ENCODE data around the gene ENAM.

DNA sequence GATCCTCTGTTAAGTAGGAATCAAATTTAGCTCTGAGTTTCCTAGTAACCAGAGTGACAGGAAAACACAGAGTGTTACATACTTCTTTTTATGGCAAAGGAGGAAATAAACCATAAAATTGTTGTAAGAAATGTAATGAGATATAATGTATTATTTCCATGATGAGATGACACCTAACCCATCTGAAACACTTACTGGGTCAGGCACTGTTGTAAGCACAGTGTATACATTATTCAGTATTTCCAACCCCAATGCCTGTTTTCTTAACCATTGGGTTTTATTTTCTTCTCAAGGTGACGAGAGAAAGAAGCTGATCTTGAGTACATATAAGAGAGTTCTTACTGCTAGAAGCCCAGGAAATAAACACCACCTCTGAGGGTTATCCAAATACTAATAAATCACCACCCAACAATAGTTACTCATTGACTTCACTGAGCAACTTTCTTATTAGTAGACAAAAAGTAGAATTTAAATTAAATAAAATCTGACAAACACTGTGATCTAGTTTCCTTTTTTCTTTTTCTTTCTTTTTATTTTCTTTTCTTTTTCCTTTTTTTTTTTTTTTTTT, 4.2 kb upstream of the ENAM start:
- TF ChIP-seq, protein P1, sequence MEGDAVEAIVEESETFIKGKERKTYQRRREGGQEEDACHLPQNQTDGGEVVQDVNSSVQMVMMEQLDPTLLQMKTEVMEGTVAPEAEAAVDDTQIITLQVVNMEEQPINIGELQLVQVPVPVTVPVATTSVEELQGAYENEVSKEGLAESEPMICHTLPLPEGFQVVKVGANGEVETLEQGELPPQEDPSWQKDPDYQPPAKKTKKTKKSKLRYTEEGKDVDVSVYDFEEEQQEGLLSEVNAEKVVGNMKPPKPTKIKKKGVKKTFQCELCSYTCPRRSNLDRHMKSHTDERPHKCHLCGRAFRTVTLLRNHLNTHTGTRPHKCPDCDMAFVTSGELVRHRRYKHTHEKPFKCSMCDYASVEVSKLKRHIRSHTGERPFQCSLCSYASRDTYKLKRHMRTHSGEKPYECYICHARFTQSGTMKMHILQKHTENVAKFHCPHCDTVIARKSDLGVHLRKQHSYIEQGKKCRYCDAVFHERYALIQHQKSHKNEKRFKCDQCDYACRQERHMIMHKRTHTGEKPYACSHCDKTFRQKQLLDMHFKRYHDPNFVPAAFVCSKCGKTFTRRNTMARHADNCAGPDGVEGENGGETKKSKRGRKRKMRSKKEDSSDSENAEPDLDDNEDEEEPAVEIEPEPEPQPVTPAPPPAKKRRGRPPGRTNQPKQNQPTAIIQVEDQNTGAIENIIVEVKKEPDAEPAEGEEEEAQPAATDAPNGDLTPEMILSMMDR (optimal IDR thresholded peaks at IDR 0.05 in 1 of 3, IDR thresholded peaks at IDR 0.05 in 1 of 3, conservative IDR thresholded peaks at IDR 0.05 in 1 of 3; ENCODE audit: extremely low read depth in 1 of 3, insufficient read depth in 2 of 3, low read length in 3 of 3), result no peak
- TF ChIP-seq EZH2 (IDR thresholded peaks at IDR 0.05; ENCODE audit: low read length), result no peak
